Neural cell (in vitro differentiated cells): ENCODE data around the gene PDZRN3.

Experiments used
- EP300 ChIP-seq: fragments of 450-650 bp; conservative IDR thresholded peaks from 2 replicates; pipeline ENCODE4 v1.6.1; 2014; ENCODE audit warnings: antibody characterized with exemption, mild to moderate bottlenecking, moderate library complexity; ENCODE audit not compliant: poor library complexity, severe bottlenecking
- MXI1 ChIP-seq: fragments of 450-650 bp; conservative IDR thresholded peaks from 2 replicates; pipeline ENCODE4 v1.6.1; 2014; ENCODE audit warnings: antibody characterized with exemption, mild to moderate bottlenecking; ENCODE audit not compliant: poor library complexity, severe bottlenecking
- POLR2AphosphoS5 ChIP-seq: IDR thresholded peaks from 2 replicates; pipeline ENCODE4 v1.6.1; 2012
- RAD21 ChIP-seq: fragments of 450-650 bp; conservative IDR thresholded peaks from 2 replicates; pipeline ENCODE4 v1.6.1; 2014; ENCODE audit warnings: antibody characterized with exemption, mild to moderate bottlenecking, moderate library complexity
- SMC3 ChIP-seq: fragments of 450-650 bp; conservative IDR thresholded peaks from 2 replicates; pipeline ENCODE4 v1.6.1; 2014; ENCODE audit warnings: antibody characterized with exemption, mild to moderate bottlenecking, moderate library complexity; ENCODE audit not compliant: poor library complexity
- TF ChIP-seq, protein P1 (sequence below): fragments of 450-650 bp; IDR thresholded peaks from 2 replicates; pipeline ENCODE4 v1.5.1; 2014; ENCODE audit warnings: antibody characterized with exemption, mild to moderate bottlenecking, moderate library complexity; ENCODE audit not compliant: poor library complexity, severe bottlenecking
- TF ChIP-seq, protein P2 (sequence below): IDR thresholded peaks from 2 replicates; pipeline ENCODE4 v1.6.1; 2012; ENCODE audit warnings: borderline replicate concordance

DNA sequence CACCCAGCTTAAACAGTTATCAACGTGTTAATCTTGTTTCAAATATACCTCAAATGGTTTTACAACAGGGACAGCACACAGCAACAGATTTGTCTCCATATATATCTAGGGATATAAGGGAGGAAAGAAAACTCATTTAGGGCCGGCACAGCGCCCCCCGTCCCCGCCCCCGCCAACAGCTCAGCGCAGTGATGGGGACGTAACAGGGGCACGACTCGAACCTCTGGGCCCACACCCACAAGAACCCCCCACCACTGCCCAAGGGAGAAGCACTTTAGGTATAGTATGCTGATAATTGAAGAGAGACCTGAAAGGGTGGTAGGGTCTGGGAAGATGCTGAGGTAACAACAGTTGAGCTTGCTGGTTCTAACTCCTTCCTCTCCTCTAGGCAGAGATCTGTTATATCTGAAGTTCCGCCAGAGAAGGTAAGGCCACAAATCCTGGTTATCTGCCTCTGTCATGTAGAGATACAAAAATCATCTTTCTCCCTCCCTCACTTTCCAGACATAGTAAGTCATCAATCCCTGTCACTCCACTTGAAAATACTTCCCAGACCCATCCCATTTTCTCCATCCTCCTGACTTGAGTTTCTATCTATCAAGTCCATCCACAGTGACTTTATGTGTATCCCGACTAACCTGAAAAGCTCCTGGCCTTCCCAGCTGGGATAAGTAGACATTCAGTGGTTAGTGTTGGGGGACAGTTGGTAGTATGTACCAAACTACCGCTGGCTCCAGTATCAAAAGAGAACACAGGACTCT lies 126.9 kb downstream of the PDZRN3 start:
- TF ChIP-seq, protein P1, sequence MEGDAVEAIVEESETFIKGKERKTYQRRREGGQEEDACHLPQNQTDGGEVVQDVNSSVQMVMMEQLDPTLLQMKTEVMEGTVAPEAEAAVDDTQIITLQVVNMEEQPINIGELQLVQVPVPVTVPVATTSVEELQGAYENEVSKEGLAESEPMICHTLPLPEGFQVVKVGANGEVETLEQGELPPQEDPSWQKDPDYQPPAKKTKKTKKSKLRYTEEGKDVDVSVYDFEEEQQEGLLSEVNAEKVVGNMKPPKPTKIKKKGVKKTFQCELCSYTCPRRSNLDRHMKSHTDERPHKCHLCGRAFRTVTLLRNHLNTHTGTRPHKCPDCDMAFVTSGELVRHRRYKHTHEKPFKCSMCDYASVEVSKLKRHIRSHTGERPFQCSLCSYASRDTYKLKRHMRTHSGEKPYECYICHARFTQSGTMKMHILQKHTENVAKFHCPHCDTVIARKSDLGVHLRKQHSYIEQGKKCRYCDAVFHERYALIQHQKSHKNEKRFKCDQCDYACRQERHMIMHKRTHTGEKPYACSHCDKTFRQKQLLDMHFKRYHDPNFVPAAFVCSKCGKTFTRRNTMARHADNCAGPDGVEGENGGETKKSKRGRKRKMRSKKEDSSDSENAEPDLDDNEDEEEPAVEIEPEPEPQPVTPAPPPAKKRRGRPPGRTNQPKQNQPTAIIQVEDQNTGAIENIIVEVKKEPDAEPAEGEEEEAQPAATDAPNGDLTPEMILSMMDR = no peak
- TF ChIP-seq POLR2AphosphoS5 (no peak), SMC3 (no peak), RAD21 (no peak), EP300 (no peak), MXI1 (no peak)
- TF ChIP-seq, protein P2, sequence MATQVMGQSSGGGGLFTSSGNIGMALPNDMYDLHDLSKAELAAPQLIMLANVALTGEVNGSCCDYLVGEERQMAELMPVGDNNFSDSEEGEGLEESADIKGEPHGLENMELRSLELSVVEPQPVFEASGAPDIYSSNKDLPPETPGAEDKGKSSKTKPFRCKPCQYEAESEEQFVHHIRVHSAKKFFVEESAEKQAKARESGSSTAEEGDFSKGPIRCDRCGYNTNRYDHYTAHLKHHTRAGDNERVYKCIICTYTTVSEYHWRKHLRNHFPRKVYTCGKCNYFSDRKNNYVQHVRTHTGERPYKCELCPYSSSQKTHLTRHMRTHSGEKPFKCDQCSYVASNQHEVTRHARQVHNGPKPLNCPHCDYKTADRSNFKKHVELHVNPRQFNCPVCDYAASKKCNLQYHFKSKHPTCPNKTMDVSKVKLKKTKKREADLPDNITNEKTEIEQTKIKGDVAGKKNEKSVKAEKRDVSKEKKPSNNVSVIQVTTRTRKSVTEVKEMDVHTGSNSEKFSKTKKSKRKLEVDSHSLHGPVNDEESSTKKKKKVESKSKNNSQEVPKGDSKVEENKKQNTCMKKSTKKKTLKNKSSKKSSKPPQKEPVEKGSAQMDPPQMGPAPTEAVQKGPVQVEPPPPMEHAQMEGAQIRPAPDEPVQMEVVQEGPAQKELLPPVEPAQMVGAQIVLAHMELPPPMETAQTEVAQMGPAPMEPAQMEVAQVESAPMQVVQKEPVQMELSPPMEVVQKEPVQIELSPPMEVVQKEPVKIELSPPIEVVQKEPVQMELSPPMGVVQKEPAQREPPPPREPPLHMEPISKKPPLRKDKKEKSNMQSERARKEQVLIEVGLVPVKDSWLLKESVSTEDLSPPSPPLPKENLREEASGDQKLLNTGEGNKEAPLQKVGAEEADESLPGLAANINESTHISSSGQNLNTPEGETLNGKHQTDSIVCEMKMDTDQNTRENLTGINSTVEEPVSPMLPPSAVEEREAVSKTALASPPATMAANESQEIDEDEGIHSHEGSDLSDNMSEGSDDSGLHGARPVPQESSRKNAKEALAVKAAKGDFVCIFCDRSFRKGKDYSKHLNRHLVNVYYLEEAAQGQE = no peak
